ENCODE results near the gene ADD2. TPM values are rescaled to one million over a fixed set of nuclear protein-coding genes. Genes with fewer than 3 reads are reported as not detected.
A peak's percentile ranks its signal among the peaks of the same experiment; 100 is the strongest.

Gene ADD2
- total RNA-seq, 1 experiment from 2014 or later = 4.4 TPM

DNA sequence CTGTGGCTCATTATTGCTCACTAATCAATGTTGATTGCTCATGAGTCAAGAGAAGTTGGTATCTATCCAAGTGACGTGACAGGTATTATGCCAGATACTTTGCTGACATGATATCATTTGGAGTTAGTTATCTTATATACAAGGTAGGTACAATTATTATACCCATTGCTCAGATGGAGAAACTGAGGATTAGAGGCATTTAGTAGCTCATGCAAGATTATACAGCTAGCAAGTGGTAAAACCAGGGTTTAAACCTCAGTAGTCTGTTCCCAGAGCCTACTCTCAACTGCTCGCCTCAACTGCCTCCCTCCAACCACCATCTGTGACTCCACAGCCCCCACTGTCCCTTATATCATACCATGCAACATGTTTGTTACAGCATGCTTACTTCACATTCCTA is 16.3 kb upstream of the ADD2 start:
- no peak overlapping the region for H3K4me2 ChIP-seq (ENCODE audit: low read length)
- POLR2A ChIA-PET (ENCODE audit: unreplicated experiment) = no interaction called here
- ATAC-seq (no peak), DNase-seq (peak; percentile 8)
- no peak overlapping the region for H3K27ac ChIP-seq (ENCODE audit: low read length)
- H3F3A ChIP-seq (ENCODE audit: low read length, unreplicated experiment) = no peaks in the 10 kb centered on the region
- no peaks in the 10 kb centered on the region for H3K9me2 ChIP-seq (replicated peaks; ENCODE audit: low read length)
- CTCF ChIA-PET = no interaction called here
- intact Hi-C loops (cut with micrococcal nuclease) = loop anchor here (10.0 kb wide), 1 partner anchor 480 kb away; the partner anchor contains the start of gene FAM136A
- TF ChIP-seq, protein P1, sequence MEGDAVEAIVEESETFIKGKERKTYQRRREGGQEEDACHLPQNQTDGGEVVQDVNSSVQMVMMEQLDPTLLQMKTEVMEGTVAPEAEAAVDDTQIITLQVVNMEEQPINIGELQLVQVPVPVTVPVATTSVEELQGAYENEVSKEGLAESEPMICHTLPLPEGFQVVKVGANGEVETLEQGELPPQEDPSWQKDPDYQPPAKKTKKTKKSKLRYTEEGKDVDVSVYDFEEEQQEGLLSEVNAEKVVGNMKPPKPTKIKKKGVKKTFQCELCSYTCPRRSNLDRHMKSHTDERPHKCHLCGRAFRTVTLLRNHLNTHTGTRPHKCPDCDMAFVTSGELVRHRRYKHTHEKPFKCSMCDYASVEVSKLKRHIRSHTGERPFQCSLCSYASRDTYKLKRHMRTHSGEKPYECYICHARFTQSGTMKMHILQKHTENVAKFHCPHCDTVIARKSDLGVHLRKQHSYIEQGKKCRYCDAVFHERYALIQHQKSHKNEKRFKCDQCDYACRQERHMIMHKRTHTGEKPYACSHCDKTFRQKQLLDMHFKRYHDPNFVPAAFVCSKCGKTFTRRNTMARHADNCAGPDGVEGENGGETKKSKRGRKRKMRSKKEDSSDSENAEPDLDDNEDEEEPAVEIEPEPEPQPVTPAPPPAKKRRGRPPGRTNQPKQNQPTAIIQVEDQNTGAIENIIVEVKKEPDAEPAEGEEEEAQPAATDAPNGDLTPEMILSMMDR (conservative IDR thresholded peaks at IDR 0.05; ENCODE audit: low read depth, low read length) = no peak
- TF ChIP-seq EZH2 (IDR thresholded peaks at IDR 0.05; ENCODE audit: low read length, unreplicated experiment) (no peak), EZH2phosphoT487 (IDR thresholded peaks at IDR 0.05; ENCODE audit: borderline replicate concordance, low read length) (no peak)
- peaks cover 22% of the 10 kb centered on the region for H3K27me3 ChIP-seq (ENCODE audit: low read length)
- H4K20me1 ChIP-seq (ENCODE audit: low read length) = no peaks in the 10 kb centered on the region
- no peaks in the 10 kb centered on the region for H3K36me3 ChIP-seq (ENCODE audit: low read depth, low read length)
- no peak overlapping the region for H2AFZ ChIP-seq (ENCODE audit: low read length)
- no TSS peak for BruUV-seq (replicated peaks)
- H3K4me3 ChIP-seq (ENCODE audit: low read length) = no peak overlapping the region
- no peak overlapping the region for H3K9ac ChIP-seq (ENCODE audit: low read length)
- H3K4me1 ChIP-seq (ENCODE audit: insufficient read depth, low read length) = peaks cover 5% of the 10 kb centered on the region; the same call in 1 of the 2 replicates
- no peaks in the 10 kb centered on the region for H3K79me2 ChIP-seq (ENCODE audit: low read length)
- no peaks in the 10 kb centered on the region for H3K9me3 ChIP-seq (ENCODE audit: low read length)

DNA sequence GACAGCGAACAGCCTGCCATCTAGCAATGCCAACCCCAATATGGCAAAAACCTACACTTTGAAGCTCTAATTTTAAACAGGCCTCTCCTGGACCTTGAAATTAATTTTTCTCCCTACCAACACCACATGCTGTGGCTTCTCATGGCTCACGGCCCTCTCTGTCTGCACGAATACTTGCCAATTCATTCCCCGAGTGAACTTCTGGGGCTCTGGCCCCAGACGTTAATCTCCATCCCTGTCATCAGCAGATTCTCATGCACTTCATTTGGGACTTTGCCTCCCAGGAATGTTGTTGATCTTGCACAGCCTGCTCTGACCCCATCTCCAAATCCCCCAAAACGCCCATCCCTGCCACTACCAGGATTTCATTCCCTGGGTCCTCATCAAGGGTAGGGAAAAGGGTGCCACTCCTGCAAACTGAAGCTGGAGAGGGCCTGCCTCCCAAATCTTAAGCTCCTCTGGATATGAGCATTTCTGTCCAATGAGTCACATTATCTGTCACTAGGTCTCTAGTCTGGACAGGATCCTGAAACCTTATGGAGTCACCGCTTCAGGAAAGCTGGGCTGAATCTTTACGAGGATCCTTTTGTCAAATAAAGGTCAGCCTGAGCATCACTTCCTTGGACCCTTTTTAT is 12.0 kb upstream of the ADD2 start:
- Histone ChIP-seq H3K36me3 (ENCODE audit: low read depth, low read length) (no peaks in the 10 kb centered on the region), H2AFZ (ENCODE audit: low read length) (no peak overlapping the region), H4K20me1 (ENCODE audit: low read length) (no peaks in the 10 kb centered on the region), H3K4me1 (ENCODE audit: insufficient read depth, low read length) (peaks cover 11% of the 10 kb centered on the region), H3K4me2 (ENCODE audit: low read length) (no peak overlapping the region), H3F3A (ENCODE audit: low read length, unreplicated experiment) (no peaks in the 10 kb centered on the region), H3K4me3 (ENCODE audit: low read length) (no peak overlapping the region), H3K27ac (ENCODE audit: low read length) (no peak overlapping the region), H3K9me3 (ENCODE audit: low read length) (no peaks in the 10 kb centered on the region), H3K9ac (ENCODE audit: low read length) (no peak overlapping the region), H3K27me3 (ENCODE audit: low read length) (peaks cover 14% of the 10 kb centered on the region; the same call in 1 of the 2 replicates), H3K79me2 (ENCODE audit: low read length) (no peaks in the 10 kb centered on the region), H3K9me2 (replicated peaks; ENCODE audit: low read length) (no peaks in the 10 kb centered on the region)
- no peak for TF ChIP-seq EZH2phosphoT487 (IDR thresholded peaks at IDR 0.05; ENCODE audit: borderline replicate concordance, low read length)
- TF ChIP-seq EZH2 (IDR thresholded peaks at IDR 0.05; ENCODE audit: low read length, unreplicated experiment) = no peak
- TF ChIP-seq, protein P1 (conservative IDR thresholded peaks at IDR 0.05; ENCODE audit: low read depth, low read length) = no peak
- no TSS peak for BruUV-seq (replicated peaks)
- peak; percentile 75 for ATAC-seq
- POLR2A ChIA-PET (ENCODE audit: unreplicated experiment) = interaction anchor here (0.5 kb wide), 1 partner anchor 170 kb away, joined by 3 read pairs; no protein-coding TSS in a partner anchor
- peak; percentile 80 for DNase-seq
- CTCF ChIA-PET = no interaction called here
- intact Hi-C loops (cut with micrococcal nuclease) = loop anchor here (10.0 kb wide), 1 partner anchor 475 kb away; the partner anchor contains the start of gene FAM136A

GRCh38 chr2:70779491-70779890 is 11.5 kb upstream of the ADD2 start:
- no peak overlapping the region for H3K4me2 ChIP-seq (ENCODE audit: low read length)
- no peak for ATAC-seq
- peaks cover 20% of the 10 kb centered on the region; the same call in 1 of the 2 replicates for H3K27me3 ChIP-seq (ENCODE audit: low read length)
- TF ChIP-seq, protein P1 (conservative IDR thresholded peaks at IDR 0.05; ENCODE audit: low read depth, low read length) = no peak
- no peak for TF ChIP-seq EZH2 (IDR thresholded peaks at IDR 0.05; ENCODE audit: low read length, unreplicated experiment)
- TF ChIP-seq EZH2phosphoT487 (IDR thresholded peaks at IDR 0.05; ENCODE audit: borderline replicate concordance, low read length) = no peak
- H3K9ac ChIP-seq (ENCODE audit: low read length) = no peak overlapping the region
- H3K4me3 ChIP-seq (ENCODE audit: low read length) = no peak overlapping the region
- DNase-seq = no peak
- no peaks in the 10 kb centered on the region for H3K36me3 ChIP-seq (ENCODE audit: low read depth, low read length)
- H3K9me3 ChIP-seq (ENCODE audit: low read length) = no peaks in the 10 kb centered on the region
- no peak overlapping the region for H3K27ac ChIP-seq (ENCODE audit: low read length)
- H3K9me2 ChIP-seq (replicated peaks; ENCODE audit: low read length) = no peaks in the 10 kb centered on the region
- H3K79me2 ChIP-seq (ENCODE audit: low read length) = no peaks in the 10 kb centered on the region
- H3K4me1 ChIP-seq (ENCODE audit: insufficient read depth, low read length) = peaks cover 11% of the 10 kb centered on the region
- ChIA-PET CTCF (no interaction called here), POLR2A (ENCODE audit: unreplicated experiment) (interaction anchor here (0.5 kb wide), 1 partner anchor 171 kb away, joined by 3 read pairs; no protein-coding TSS in a partner anchor)
- intact Hi-C loops (cut with micrococcal nuclease) = no loop called here
- no peaks in the 10 kb centered on the region for H4K20me1 ChIP-seq (ENCODE audit: low read length)
- no peaks in the 10 kb centered on the region for H3F3A ChIP-seq (ENCODE audit: low read length, unreplicated experiment)
- BruUV-seq (replicated peaks) = no TSS peak
- no peak overlapping the region for H2AFZ ChIP-seq (ENCODE audit: low read length)

Measured in PC-3 (cell line).